Neuronal stem cell (in vitro differentiated cells): Measurements from ENCODE around the gene GCDH.

Experiments
- DNase-seq: peaks from one replicate; pipeline ENCODE4 v3.0.0-alpha.2; 2013; ENCODE audit warnings: low spot score
- H2AFZ ChIP-seq: one replicate; pipeline ENCODE4 v1.6.1; 2013; ENCODE audit warnings: mild to moderate bottlenecking, low read length, inconsistent platforms
- H2AK5ac ChIP-seq: 2 replicates; pipeline ENCODE4 v1.6.1; 2013; ENCODE audit warnings: low read depth, mild to moderate bottlenecking, inconsistent platforms, low read length, moderate library complexity, mixed read lengths
- H2BK120ac ChIP-seq: 2 replicates; pipeline ENCODE4 v1.6.1; 2013; ENCODE audit warnings: low read depth, mild to moderate bottlenecking, inconsistent platforms, low read length, moderate library complexity, mixed read lengths
- H2BK12ac ChIP-seq: one replicate; pipeline ENCODE4 v1.6.1; 2013; ENCODE audit warnings: low read length, inconsistent platforms
- H2BK15ac ChIP-seq: 2 replicates; pipeline ENCODE4 v1.6.1; 2013; ENCODE audit warnings: mild to moderate bottlenecking, low read length, inconsistent platforms, mixed read lengths
- H2BK5ac ChIP-seq: one replicate; pipeline ENCODE4 v1.6.1; 2013; ENCODE audit warnings: inconsistent platforms, mild to moderate bottlenecking, low read length, moderate library complexity
- H3K14ac ChIP-seq: one replicate; pipeline ENCODE4 v1.6.1; 2013; ENCODE audit warnings: low read length, inconsistent platforms
- H3K18ac ChIP-seq: 2 replicates; pipeline ENCODE4 v1.6.1; 2013; ENCODE audit warnings: low read length, inconsistent platforms
- H3K23ac ChIP-seq: 2 replicates; pipeline ENCODE4 v1.6.1; 2013; ENCODE audit warnings: low read depth, mild to moderate bottlenecking, mixed read lengths, low read length, inconsistent platforms; ENCODE audit not compliant: poor library complexity
- H3K27ac ChIP-seq: replicated peaks from 3 replicates; pipeline ENCODE4 v1.5.1; 2013; ENCODE audit warnings: low read length, inconsistent platforms
- H3K27me3 ChIP-seq, 3 experiments: 2 replicates each; pipeline ENCODE4 v1.6.1; 2013; ENCODE audit warnings: low read length in 3 of 3, mild to moderate bottlenecking in 2 of 3, inconsistent platforms in 1 of 3, low read depth in 1 of 3, mixed read lengths in 1 of 3, moderate library complexity in 1 of 3; ENCODE audit not compliant: control insufficient read depth in 3 of 3, insufficient read depth in 3 of 3
- H3K36me3 ChIP-seq, 2 donors: replicated peaks in 1 of 2; 2 replicates each; pipeline ENCODE4 v1.6.1; 2013; ENCODE audit warnings: low read length in 2 of 2; ENCODE audit not compliant: control insufficient read depth in 2 of 2, insufficient read depth in 2 of 2
- H3K4ac ChIP-seq: 2 replicates; pipeline ENCODE4 v1.6.1; 2013; ENCODE audit warnings: inconsistent platforms, mild to moderate bottlenecking, low read length, moderate library complexity
- H3K4me1 ChIP-seq, 2 donors: 1 replicate in 1 of 2; 2 replicates in 1 of 2; pipeline ENCODE4 v1.6.1; 2013; ENCODE audit warnings: low read length in 2 of 2, low read depth in 1 of 2; ENCODE audit not compliant: control insufficient read depth in 2 of 2, insufficient read depth in 1 of 2
- H3K4me2 ChIP-seq: one replicate; pipeline ENCODE4 v1.6.1; 2013; ENCODE audit warnings: mild to moderate bottlenecking, low read length, inconsistent platforms; ENCODE audit not compliant: insufficient read depth, poor library complexity, severe bottlenecking
- H3K4me3 ChIP-seq, 2 donors: 2 replicates each; pipeline ENCODE4 v1.5.1; 2013; ENCODE audit warnings: low read length in 2 of 2, mild to moderate bottlenecking in 2 of 2, inconsistent platforms in 1 of 2, moderate library complexity in 1 of 2
- H3K79me1 ChIP-seq: one replicate; pipeline ENCODE4 v1.6.1; 2013; ENCODE audit warnings: low read depth, mild to moderate bottlenecking, inconsistent platforms, low read length, moderate library complexity
- H3K9ac ChIP-seq: one replicate; pipeline ENCODE4 v1.6.1; 2013; ENCODE audit warnings: mild to moderate bottlenecking, low read depth, low read length, inconsistent platforms; ENCODE audit not compliant: poor library complexity
- H3K9me3 ChIP-seq, 2 donors: replicated peaks in 1 of 2; 2 replicates each; pipeline versions ENCODE3 to v1.6.1; 2013; ENCODE audit warnings: low read length in 2 of 2, mild to moderate bottlenecking in 2 of 2, inconsistent platforms in 1 of 2, low read depth in 1 of 2, mixed read lengths in 1 of 2, moderate library complexity in 1 of 2; ENCODE audit not compliant: control insufficient read depth in 2 of 2, insufficient read depth in 1 of 2
- H4K8ac ChIP-seq: one replicate; pipeline ENCODE4 v1.6.1; 2013; ENCODE audit warnings: low read depth, mild to moderate bottlenecking, inconsistent platforms, low read length, moderate library complexity
- H4K91ac ChIP-seq: one replicate; pipeline ENCODE4 v1.6.1; 2013; ENCODE audit warnings: low read length, low read depth, mild to moderate bottlenecking, inconsistent platforms; ENCODE audit not compliant: poor library complexity
- WGBS, 2 donors: extraction: QIAGEN DNeasy Blood & Tissue Kit; methylation state at CpG; one replicate each; pipeline ENCODE4 v1.1.7; 2013; ENCODE audit warnings: missing lambda C conversion rate in 2 of 2, mixed read lengths in 1 of 2; ENCODE audit not compliant: insufficient read length in 2 of 2, insufficient replicate concordance in 1 of 2; ENCODE audit errors: extremely low coverage in 2 of 2; 5-methylcytosine and 5-hydroxymethylcytosine counted together

The GCDH gene

DNA sequence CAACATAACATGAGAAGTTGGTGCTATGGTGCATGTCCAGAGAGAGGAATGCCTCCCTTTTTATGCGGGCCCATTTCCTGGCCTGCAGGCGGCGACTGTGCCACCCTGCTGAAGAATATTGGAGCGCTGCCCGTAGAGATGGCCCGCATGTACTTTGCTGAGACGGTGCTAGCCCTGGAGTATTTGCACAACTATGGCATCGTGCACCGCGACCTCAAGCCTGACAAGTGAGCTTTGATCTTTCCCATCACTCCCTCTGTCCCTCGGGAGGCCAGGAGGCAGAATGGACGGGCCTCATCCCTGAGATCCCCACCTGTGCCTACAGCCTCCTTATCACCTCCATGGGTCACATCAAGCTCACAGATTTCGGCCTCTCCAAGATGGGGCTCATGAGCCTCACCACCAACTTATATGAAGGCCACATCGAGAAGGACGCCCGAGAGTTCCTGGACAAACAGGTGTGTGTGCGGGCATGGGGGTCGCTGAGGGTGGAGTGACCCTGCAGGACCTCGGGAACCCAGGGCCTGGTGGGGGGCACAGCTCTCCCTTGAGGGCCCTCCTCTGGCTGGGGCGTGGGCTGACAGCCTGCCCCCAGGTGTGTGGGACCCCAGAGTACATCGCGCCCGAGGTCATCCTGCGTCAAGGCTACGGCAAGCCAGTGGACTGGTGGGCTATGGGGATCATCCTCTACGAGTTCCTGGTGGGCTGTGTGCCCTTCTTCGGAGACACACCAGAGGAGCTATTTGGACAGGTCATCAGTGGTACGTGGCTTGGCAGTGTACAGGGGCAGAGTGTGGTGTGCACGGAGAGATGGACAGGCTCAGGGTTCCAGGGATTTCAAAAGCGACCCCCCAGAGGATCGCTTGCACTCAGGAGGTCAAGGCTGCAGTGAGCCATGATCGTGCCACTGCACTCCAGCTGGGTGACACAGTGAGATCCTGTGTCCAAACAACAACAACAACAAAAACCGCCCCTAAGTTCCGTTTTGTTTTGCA is 25.9 kb upstream of the GCDH start:
- H3K4me3 ChIP-seq, result no peak overlapping the region
- H3K23ac ChIP-seq, result peak overlapping the region; percentile 17
- no peaks in the 10 kb centered on the region for H3K27me3 ChIP-seq
- peak overlapping the region; percentile 53 for H2BK5ac ChIP-seq
- H3K79me1 ChIP-seq, result peaks cover 4% of the 10 kb centered on the region
- H2BK15ac ChIP-seq, result no peak overlapping the region
- no CpG with 5 or more reads among the region's 34 CpGs for WGBS, 2 donors
- H2BK12ac ChIP-seq, result no peak overlapping the region
- H2BK120ac ChIP-seq, result peak overlapping the region; percentile 87
- peaks cover 14 to 15% of the 10 kb centered on the region in 2 donors for H3K36me3 ChIP-seq
- no peak overlapping the region for H2AK5ac ChIP-seq
- no peak overlapping the region for H2AFZ ChIP-seq
- H4K91ac ChIP-seq, result no peak overlapping the region
- H3K9me3 ChIP-seq, result peaks cover 0 to 2% of the 10 kb centered on the region in 2 donors
- H3K27ac ChIP-seq, result no peak overlapping the region
- no peak overlapping the region for H3K18ac ChIP-seq
- H3K4me2 ChIP-seq, result no peak overlapping the region
- H3K4me1 ChIP-seq, result peaks cover 0 to 6% of the 10 kb centered on the region in 2 donors
- H3K9ac ChIP-seq, result no peak overlapping the region
- no peak overlapping the region for H3K14ac ChIP-seq
- H4K8ac ChIP-seq, result peak overlapping the region; percentile 52
- no peak overlapping the region for H3K4ac ChIP-seq
- no peak for DNase-seq

DNA sequence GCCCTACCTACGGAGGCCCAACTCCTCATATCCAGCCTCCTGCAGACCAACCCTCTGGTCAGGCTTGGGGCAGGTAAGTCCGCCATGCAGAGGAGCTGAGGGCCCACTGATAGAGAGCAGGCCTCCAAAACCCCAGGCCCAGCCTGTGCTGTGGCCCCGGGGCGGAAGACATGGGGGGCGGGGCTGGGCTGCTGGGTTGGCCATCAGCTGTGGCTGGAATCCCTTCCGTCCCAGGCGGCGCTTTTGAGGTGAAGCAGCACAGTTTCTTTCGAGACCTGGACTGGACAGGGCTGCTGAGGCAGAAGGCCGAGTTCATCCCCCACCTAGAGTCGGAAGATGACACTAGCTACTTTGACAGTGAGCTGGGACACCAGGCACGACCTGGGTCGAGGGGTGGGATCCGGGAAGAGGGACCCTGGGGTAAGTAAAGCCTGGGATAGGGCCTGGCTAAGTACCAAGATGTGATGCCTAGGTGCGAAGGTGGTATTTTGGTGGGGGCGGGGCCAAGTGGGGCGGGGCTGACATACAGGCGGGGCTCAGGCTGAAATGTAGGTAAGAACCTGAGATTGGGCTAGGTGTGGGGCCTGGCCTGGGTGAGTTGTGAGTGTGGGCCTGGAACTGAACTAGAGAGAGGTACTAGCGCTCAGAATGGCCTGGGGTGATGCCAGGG is 25.1 kb upstream of the GCDH start:
- H3K4me1 ChIP-seq, result peaks cover 0 to 6% of the 10 kb centered on the region in 2 donors
- H3K27ac ChIP-seq, result no peak overlapping the region
- H4K8ac ChIP-seq, result peak overlapping the region; percentile 52
- H4K91ac ChIP-seq, result no peak overlapping the region
- no peak overlapping the region for H3K14ac ChIP-seq
- no peaks in the 10 kb centered on the region for H3K27me3 ChIP-seq
- peaks cover 0 to 2% of the 10 kb centered on the region in 2 donors for H3K9me3 ChIP-seq
- H2BK5ac ChIP-seq, result peak overlapping the region; percentile 53
- H2AK5ac ChIP-seq, result peak overlapping the region; percentile 68
- no peak for DNase-seq
- peaks cover 4% of the 10 kb centered on the region for H3K79me1 ChIP-seq
- peak overlapping the region; percentile 34 for H3K23ac ChIP-seq
- H3K4me2 ChIP-seq, result no peak overlapping the region
- no peak overlapping the region for H3K4me3 ChIP-seq
- H3K4ac ChIP-seq, result no peak overlapping the region
- peak overlapping the region; percentile 69 for H2BK15ac ChIP-seq
- H2BK120ac ChIP-seq, result peak overlapping the region; percentile 87
- H3K18ac ChIP-seq, result peak overlapping the region; percentile 57
- H2BK12ac ChIP-seq, result no peak overlapping the region
- peaks cover 12 to 13% of the 10 kb centered on the region in 2 donors for H3K36me3 ChIP-seq
- H3K9ac ChIP-seq, result no peak overlapping the region
- no peak overlapping the region for H2AFZ ChIP-seq
- no CpG with 5 or more reads among the region's 19 CpGs for WGBS, 2 donors

DNA sequence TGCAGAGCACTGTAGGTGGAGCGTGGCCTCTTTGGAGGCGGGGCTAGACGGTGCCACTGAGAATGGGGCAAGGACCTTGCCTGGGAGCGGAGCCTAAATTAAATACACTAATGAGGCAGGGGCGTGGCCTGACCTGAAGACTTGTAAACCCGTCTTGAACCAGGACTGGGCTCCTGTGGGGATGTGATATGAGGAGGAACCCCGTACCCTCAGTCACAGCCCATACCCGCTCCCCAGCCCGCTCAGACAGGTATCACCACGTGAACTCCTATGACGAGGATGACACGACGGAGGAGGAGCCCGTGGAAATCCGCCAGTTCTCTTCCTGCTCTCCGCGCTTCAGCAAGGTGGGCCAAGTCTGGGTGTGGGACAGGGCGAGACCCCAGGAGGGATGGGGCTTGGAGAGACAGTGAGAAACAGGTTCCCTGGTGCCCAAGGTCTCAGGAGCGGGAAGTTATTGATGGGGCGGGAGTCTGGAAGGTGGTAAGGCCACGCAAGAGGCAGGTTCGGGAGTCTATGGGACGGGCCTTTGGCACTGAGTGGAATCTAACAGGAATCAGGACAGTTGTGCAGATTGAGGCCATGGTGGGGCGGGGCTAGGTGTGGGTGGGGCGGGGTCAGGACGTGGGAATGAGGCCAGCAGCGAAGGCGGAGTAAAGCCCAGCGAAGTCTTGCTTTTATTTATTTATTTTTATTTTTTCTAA is 24.4 kb upstream of the GCDH start:
- Histone ChIP-seq H2BK5ac (no peak overlapping the region), H2BK120ac (no peak overlapping the region), H3K27me3 (no peaks in the 10 kb centered on the region), H3K4me1 (peaks cover 0 to 6% of the 10 kb centered on the region in 2 donors), H3K18ac (peak overlapping the region; percentile 57), H3K4ac (no peak overlapping the region), H3K9me3 (peaks cover 0 to 2% of the 10 kb centered on the region in 2 donors), H3K23ac (peak overlapping the region; percentile 34), H3K4me2 (peak overlapping the region; percentile 93), H3K36me3 (peaks cover 12 to 15% of the 10 kb centered on the region in 2 donors), H3K9ac (no peak overlapping the region), H3K79me1 (peaks cover 4% of the 10 kb centered on the region), H2BK12ac (peak overlapping the region; percentile 76), H4K8ac (peak overlapping the region; percentile 52), H3K27ac (no peak overlapping the region), H2AFZ (no peak overlapping the region), H2AK5ac (peak overlapping the region; percentile 68), H3K4me3 (no peak overlapping the region), H4K91ac (peak overlapping the region; percentile 56), H3K14ac (no peak overlapping the region), H2BK15ac (peak overlapping the region; percentile 69)
- no CpG with 5 or more reads among the region's 29 CpGs for WGBS, 2 donors
- no peak for DNase-seq
